ENCODE results near the gene CDC42BPG. TPM values are rescaled to one million over a fixed set of nuclear protein-coding genes. Genes with fewer than 3 reads are reported as not detected.

Gene CDC42BPG
- total and polyA plus RNA-seq, 9 of the 15 experiments (the other 6 are each of a cell fraction or from before 2014, with no cell fraction given), result 0.04 to 8.8 (median 2.1) TPM

GRCh38 chr11:64810271-64810890, 34.1 kb downstream of the CDC42BPG start, which contains the start of gene MEN1 (continued):
- TF ChIP-seq ETS1 (conservative IDR thresholded peaks at IDR 0.05; ENCODE audit: control insufficient read depth, low read depth, low read length), result peak; percentile 97
- peak; percentile 62 for TF ChIP-seq ETV1 (tag; conservative IDR thresholded peaks at IDR 0.05; ENCODE audit: low read depth)
- no peak for TF ChIP-seq USF1 (CRISPR knock-in tag; IDR thresholded peaks at IDR 0.05)
- TF ChIP-seq NCOA4 (IDR thresholded peaks at IDR 0.05; ENCODE audit: partially characterized antibody), result no peak
- no peak for TF ChIP-seq BRF1 (IDR thresholded peaks at IDR 0.05; ENCODE audit: borderline replicate concordance, extremely low read depth, insufficient read length)
- TF ChIP-seq HNRNPLL (IDR thresholded peaks at IDR 0.05; ENCODE audit: low read depth, low read length, poor library complexity, severe bottlenecking), result peak; percentile 42
- no peak for TF ChIP-seq ARID3B (CRISPR knock-in tag; IDR thresholded peaks at IDR 0.05; ENCODE audit: borderline replicate concordance)
- no peak for TF ChIP-seq NR3C1 (CRISPR knock-in tag; IDR thresholded peaks at IDR 0.05)
- peak; percentile 84 for TF ChIP-seq ETV5 (CRISPR knock-in tag; IDR thresholded peaks at IDR 0.05; ENCODE audit: low read depth)
- no peak for TF ChIP-seq ZNF717 (CRISPR knock-in tag; IDR thresholded peaks at IDR 0.05)
- TF ChIP-seq GABPB1 (CRISPR knock-in tag; IDR thresholded peaks at IDR 0.05), result peak; percentile 91
- TF ChIP-seq PURB (CRISPR knock-in tag; IDR thresholded peaks at IDR 0.05; ENCODE audit: low read depth), result no peak
- no peak for TF ChIP-seq YBX1 (IDR thresholded peaks at IDR 0.05)
- TF ChIP-seq PHF8 (IDR thresholded peaks at IDR 0.05; ENCODE audit: borderline replicate concordance, low read length), result peak; percentile 73; the same call in 1 of the 2 replicates
- TF ChIP-seq HINFP (tag; conservative IDR thresholded peaks at IDR 0.05; ENCODE audit: low read depth), result peak; percentile 99
- peak; percentile 73; the same call in 1 of the 2 replicates for TF ChIP-seq XRCC5 (IDR thresholded peaks at IDR 0.05; ENCODE audit: low read depth, low read length)
- peak; percentile 24; the same call in 1 of the 2 replicates for TF ChIP-seq THAP12 (CRISPR knock-in tag; IDR thresholded peaks at IDR 0.05)
- no peak for TF ChIP-seq GTF2F1 (IDR thresholded peaks at IDR 0.05; ENCODE audit: low read depth, low read length)
- TF ChIP-seq GTF2B (IDR thresholded peaks at IDR 0.05; ENCODE audit: extremely low read depth, insufficient read length), result no peak

Measured in K562 (cell line).